HG03025 (cell line): ENCODE data around the gene GRAMD4.

Experiments used
- ATAC-seq: cut with Tn5 transposase; IDR thresholded peaks from one replicate; pipeline ENCODE4 v1.9.1; 2021; ENCODE audit warnings: mild to moderate bottlenecking, moderate library complexity; ENCODE audit not compliant: unreplicated experiment, low FRiP score

Gene GRAMD4

GRCh38 chr22:46665751-46666280 lies 45.6 kb downstream of the GRAMD4 start:
- no peak for ATAC-seq

DNA sequence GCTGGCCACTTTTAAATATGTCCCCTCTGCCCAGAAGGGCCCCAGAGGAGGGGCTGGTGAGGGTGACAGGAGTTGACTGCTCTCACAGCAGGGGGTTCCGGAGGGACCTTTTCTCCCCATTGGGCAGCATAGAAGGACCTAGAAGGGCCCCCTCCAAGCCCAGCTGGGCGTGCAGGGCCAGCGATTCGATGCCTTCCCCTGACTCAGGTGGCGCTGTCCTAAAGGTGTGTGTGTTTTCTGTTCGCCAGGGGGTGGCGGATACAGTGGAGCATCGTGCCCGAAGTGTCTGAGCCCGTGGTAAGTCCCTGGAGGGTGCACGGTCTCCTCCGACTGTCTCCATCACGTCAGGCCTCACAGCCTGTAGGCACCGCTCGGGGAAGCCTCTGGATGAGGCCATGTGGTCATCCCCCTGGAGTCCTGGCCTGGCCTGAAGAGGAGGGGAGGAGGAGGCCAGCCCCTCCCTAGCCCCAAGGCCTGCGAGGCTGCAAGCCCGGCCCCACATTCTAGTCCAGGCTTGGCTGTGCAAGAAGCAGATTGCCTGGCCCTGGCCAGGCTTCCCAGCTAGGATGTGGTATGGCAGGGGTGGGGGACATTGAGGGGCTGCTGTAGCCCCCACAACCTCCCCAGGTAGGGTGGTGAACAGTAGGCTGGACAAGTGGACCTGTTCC lies 46.5 kb downstream of the GRAMD4 start:
- no peak for ATAC-seq

- no peak for ATAC-seq
These were observed 47.0 kb downstream of the GRAMD4 start for GRCh38 chr22:46667245-46667623.

DNA sequence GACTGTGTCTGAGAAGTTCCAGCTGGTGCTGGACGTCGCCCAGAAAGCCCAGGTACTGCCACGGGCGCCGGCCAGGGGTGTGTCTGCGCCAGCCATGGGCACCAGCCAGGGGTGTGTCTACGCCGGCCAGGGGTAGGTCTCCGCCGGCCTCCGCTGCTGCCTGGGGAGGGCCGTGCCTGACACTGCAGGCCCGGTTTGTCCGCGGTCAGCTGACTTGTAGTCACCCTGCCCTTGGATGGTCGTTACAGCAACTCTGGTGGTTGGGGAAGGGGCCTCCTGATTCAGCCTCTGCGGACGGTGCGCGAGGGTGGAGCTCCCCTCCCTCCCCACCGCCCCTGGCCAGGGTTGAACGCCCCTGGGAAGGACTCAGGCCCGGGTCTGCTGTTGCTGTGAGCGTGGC lies 47.9 kb downstream of the GRAMD4 start:
- no peak for ATAC-seq

GRCh38 chr22:46669201-46669600 lies 49.0 kb downstream of the GRAMD4 start:
- ATAC-seq = no peak

DNA sequence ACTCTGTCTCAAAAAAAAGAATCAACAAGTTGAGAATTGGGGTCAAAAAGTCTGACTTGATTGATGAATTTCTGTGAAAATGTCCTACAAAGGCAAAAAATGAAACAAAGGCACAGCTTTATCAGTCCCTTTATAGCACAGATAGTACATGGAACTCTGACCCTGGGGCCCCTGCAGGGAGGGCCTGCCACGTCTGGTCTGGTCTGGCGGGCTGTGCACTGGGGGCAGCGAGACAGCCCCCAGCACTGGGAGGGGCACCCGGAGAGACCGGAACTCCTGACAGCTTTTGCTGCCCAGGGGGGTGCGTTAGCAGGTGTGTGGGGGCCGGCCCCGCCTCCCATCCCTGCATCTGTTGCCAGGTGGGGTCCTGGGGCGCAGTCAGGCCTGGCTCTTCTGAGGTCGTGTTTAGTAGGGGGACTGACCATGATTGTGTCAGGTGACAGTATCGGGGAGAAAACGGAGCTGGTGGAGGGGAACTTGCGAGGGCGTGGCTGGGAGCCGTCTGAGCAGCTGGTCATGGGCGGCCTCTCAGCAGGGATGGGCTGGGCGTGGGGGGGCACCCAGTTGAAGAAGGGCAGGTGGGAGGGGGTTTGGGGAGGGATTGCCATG lies 51.7 kb downstream of the GRAMD4 start:
- no peak for ATAC-seq

GRCh38 chr22:46672731-46673130 lies 52.5 kb downstream of the GRAMD4 start:
- no peak for ATAC-seq

DNA sequence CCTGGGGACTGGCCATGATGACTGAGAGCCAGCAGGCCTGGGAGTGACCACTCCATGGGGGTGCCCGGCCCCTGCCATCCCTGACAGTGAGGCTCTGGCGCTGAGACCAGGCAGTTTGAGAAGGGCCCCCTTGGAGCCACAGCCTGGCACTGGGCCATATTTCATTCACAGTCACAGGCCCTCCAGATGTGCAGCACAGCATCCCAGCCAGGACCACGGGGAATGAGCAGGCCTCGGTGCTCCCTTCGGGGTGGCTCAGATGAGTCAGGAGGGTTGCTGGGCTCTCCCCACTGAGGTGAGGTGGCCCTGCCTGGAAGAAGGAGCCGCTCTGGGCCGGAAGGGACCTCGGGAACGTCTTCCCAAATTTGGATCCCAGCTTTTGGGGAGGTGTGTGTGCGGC lies 53.0 kb downstream of the GRAMD4 start:
- ATAC-seq = no peak

DNA sequence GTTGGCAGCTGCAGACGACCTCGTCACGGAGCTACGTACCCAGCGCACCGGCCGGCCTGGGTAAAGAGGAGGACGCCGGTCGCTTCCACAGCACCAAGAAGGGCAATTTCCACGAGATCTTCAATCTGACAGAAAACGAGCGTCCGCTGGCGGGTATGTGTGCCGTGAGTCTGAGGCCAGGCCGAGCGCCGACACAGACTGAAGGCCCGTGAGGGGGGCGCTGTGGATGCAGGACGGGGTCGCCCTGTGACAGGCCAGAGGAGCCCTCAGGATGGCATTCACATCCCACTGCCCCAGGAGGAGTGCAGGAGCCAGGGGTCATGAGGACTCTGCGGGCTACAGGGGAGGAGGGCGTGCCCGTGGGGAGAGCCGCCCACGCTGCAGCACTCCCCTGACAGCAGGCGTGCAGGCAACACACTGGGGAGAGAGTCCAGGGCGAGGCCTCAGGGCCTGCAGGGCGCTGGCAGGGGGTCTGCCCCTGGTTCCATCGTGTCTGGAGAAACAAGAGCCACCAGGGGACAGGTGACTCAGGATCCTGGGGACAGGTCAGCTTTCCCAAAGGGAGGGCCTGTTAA lies 53.6 kb downstream of the GRAMD4 start:
- no peak for ATAC-seq

GRCh38 chr22:46674367-46674781 lies 54.2 kb downstream of the GRAMD4 start:
- ATAC-seq = no peak

DNA sequence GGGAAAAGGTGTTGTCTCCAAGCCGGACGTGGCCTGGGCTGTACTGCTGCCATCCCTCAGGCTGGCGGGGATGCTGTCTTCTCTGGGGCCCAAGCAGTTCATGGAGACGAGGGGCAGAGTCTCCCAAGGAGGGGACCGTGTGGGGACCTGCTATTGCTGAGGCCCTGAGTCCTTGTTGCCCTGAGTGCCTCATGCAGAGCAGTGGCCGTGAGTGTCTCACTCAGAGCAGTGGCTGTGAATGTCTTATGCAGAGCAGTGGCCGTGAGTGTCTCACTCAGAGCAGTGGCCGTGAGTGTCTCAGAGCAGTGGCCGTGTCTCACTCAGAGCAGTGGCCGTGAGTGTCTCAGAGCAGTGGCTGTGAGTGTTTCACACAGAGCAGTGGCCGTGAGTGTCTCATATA lies 54.7 kb downstream of the GRAMD4 start:
- ATAC-seq = no peak

DNA sequence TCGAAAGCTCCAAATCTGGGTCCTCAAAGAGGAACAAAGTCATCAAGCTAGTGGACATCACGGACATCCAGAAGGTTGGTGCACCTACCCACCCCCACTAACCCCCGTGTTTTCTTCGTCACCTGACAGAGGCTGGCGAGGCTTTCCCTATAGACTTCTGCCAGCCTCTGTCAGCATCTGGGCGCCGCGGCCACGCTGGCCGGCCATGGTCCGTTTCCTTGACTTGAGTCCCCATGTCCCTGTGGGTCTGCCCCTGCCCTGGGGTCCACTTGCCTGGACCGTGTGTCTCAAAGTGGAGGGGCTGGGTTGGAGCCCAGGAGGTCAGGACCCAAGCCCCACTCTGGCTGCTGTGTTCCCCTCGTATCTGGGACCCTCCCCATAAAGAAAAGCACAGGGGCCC lies 55.3 kb downstream of the GRAMD4 start:
- no peak for ATAC-seq

GRCh38 chr22:46675938-46676337 lies 55.8 kb downstream of the GRAMD4 start:
- ATAC-seq = no peak

DNA sequence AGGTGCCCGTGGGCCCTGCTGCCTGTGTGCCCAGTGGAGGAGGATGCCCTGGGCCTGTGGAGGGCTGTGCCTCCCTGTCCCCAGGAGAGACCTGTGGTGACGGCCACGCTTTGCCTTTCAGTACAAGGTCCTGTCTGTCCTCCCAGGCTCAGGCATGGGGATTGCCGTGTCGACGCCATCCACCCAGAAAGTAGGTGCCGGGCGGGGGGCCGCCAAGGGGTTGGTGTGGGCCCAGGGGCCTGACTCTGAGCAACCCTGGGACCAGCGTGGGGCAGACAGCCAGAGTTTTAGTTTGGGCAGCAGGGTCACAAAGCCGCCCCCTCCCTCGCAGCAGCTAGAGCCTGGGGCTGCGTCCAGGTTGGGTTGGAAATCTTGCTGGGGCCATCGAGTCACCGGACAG lies 56.3 kb downstream of the GRAMD4 start:
- no peak for ATAC-seq

DNA sequence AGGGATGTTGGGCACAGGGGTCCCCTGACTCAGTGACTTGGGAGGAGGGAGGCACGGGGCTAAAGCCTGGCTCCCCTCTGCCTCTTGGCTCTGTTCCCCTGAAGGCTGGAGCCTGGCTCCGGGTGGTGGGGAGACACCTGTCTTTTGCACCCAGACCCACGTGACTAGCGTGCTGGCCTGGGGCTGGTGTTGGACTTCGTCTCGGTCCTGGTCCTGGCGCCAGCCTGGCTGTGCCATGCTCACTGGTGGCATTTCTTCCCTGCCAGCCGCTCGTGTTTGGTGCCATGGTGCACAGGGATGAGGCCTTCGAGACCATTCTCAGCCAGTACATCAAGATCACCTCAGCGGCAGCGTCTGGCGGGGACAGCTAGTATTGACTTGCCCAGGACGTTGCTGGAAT lies 56.7 kb downstream of the GRAMD4 start:
- no peak for ATAC-seq

DNA sequence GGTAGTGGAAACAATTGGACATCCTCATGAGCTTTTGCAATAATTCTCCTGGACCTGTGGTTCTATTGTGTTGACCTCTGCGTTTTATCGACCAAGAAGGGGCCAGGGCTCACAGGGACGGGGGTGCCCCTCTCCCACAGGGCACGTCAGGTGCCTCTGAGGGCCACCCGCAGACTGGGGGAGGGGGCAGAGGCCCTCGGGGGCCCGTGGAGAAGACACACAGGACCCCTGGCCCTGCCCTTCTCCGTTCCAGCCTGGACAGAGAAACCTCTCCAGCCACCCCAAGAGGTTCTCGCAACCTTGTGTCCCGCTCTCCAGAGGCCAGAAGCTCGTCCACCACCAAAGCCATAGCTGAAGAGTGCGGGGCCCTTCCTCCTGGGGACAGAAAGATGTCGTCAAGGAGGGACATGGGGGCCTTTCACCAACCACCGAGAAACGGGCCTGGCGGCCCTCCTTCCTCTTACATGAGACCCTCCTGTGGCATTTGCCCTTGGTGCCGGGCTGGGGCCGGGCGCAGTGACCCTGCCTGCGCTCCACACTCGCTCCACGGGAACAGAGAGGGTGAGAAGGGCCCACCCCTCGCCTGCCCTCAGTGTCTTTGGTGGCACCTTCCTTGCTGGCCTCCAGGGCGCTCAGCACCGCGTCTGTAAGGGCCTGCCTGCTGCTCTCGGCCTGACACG lies 57.3 kb downstream of the GRAMD4 start:
- ATAC-seq = no peak

DNA sequence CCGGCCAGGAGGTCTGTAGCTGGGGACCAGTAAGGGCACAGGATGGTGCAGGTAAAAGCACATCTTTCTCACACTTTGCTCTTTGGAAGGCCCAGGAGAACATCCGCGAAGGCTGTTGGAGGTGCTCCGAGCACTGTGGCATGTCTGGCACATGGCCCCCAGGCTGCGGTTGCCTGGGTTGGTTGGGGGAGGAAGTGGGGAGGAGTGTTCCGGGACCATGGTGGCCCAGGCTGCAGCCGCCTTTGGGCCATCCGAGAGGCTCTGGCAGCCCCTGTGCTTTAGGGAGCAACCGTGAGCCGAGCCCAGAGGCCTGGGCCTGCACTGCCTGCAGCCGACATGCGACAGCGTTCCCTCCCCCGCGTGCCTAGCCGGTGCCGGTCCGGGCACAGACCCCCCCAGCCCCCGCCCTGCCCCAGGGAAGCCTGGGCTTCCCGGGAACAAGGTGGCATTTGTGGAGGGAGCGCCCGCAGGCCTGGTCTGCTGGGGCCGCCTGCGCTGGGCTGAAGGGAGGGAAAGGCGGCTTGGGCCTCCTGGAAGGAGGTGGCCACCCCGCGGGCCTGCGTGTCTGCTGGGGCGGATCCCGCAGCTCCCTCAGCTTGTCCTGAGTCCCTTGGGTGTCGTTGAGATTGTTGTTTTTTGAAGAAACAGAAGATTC lies 57.9 kb downstream of the GRAMD4 start:
- ATAC-seq = no peak

DNA sequence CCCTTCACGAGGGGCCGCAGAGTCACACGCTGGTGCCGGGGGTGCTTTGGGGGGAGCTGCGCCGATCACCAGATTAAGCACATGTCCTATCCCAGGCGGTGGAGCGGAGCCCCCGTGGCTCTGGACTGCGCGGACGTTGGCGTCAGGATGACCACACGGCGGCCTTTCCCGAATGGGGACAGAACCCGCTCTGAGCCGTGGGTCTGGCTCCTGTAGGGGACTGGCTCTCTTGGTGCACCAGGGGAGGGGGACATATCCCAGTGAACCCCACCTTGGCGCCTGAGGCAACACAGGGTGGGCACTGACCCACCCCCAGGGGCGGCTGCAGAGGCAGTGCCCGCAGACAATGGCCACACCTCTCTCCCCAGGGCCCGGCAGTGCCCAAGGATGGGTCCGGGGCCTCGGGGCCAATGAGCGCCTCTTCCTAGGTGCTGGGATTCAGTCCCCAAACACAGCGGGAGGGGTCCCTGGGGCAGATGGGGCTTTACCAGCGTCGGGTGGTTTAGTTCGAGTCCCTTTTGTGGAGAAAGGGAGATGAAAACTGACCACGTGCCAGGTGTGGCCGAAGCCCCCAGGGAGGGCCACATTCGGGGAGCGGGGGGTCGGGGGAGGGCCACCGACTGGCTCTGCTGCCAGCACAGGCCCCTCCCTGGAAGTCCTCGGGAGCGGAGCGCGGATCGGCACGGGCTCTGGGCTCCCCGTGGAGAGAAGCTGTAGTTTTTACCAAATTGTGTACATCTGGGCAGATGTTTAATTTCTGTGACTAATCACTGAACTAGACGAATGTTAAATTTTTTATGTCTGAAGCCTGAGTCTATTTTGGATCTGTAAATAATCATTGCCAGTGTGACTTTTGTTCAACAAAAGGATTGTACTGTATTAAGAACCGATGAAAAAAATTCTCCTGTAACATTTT lies 58.9 kb downstream of the GRAMD4 start:
- ATAC-seq = no peak

DNA sequence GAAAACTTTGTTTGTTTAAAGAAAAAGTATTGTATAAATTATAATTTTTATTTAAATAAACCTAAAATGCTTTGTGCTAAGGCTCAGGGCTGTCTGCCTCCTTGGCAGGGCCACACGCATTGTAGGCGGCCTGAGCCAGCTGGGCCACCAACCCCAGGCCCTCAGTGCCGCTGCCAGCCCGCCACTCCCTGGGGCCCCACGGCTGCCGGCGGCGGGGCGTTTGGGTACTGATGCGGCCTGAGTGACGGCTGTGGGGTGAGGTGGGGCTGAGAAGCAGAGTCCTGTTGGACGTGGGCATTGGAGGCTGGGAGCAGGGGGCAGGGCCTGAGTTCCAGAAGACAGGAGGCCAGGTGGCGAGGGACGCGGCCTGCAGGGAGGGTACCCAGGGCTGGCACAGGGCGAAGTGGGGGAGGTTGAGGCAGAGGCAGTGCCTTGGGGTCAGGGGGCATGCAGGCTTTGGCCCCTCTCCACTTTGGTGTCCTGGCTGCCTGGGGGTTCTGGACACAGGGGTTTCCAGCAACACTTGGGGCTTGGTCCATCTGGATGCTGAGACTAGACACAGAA lies 59.6 kb downstream of the GRAMD4 start:
- ATAC-seq = no peak

DNA sequence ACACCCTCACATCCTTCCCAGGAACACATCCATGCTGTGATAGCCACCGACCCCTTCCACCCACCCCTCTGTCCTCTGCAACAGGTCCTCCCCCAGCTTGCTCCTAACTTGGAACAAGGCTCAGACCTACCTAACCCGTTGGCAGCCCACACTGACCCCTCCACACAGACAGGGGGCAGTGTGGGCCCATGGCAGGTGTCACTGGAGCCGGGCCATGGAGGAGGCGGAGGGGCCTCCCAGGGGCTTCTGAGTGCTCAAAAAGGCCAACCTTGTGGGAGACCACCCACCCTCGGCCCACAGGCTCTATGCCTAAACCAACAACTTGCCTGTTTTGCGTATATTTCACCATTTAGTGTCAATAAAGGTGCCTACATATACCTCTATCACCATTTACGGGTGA lies 60.8 kb downstream of the GRAMD4 start:
- no peak for ATAC-seq
